CD4-positive, CD25-positive, alpha-beta regulatory T cell (primary cell): ENCODE data around the gene ADAMTS13. TPM values are rescaled to one million over a fixed set of nuclear protein-coding genes. Genes with fewer than 3 reads are reported as not detected.

Source experiments
- ATAC-seq, 2 donors: fragments of 150-1000 bp; cut with Tn5 transposase; one replicate each; pipeline ENCODE4 v1.10.0; 2021; ENCODE audit warnings: low read depth in 2 of 2, moderate number of reproducible peaks in 2 of 2, moderate library complexity in 1 of 2
- DNase-seq, 3 donors: peaks; one replicate each; pipeline versions ENCODE4 v3.0.0 to v3.0.0-alpha.2; 2012 to 2022; ENCODE audit warnings: mixed read lengths in 1 of 3
- H3K27ac ChIP-seq: one replicate; pipeline ENCODE4 v1.7.0; 2013; ENCODE audit warnings: mild to moderate bottlenecking, low read length; ENCODE audit not compliant: insufficient read depth, poor library complexity, severe bottlenecking
- H3K27me3 ChIP-seq: one replicate; pipeline ENCODE4 v1.7.0; 2013; ENCODE audit warnings: low read length; ENCODE audit not compliant: control insufficient read depth, insufficient read depth
- H3K36me3 ChIP-seq: one replicate; pipeline ENCODE4 v1.7.0; 2013; ENCODE audit warnings: mild to moderate bottlenecking, low read length, moderate library complexity; ENCODE audit not compliant: control insufficient read depth, insufficient read depth
- H3K4me1 ChIP-seq: 2 replicates; pipeline ENCODE4 v1.7.0; 2013; ENCODE audit warnings: mild to moderate bottlenecking, low read length; ENCODE audit not compliant: insufficient read depth, control insufficient read depth, poor library complexity, severe bottlenecking
- H3K4me3 ChIP-seq: one replicate; pipeline ENCODE4 v1.7.0; 2013; ENCODE audit warnings: low read depth, mild to moderate bottlenecking, low read length, moderate library complexity
- H3K9me3 ChIP-seq, 2 experiments: 1 replicate in 1 of 2; 2 replicates in 1 of 2; pipeline ENCODE4 v1.7.0; 2013; ENCODE audit warnings: low read length in 2 of 2, mild to moderate bottlenecking in 1 of 2, moderate library complexity in 1 of 2; ENCODE audit not compliant: control insufficient read depth in 2 of 2
- H3K27ac Mint-ChIP-seq, 3 donors: one replicate each; pipeline ENCODE4 v1.8.0; 2020 to 2022; ENCODE audit warnings: mild to moderate bottlenecking in 3 of 3, mixed read lengths in 3 of 3, moderate library complexity in 2 of 3
- H3K27me3 Mint-ChIP-seq: one replicate; pipeline ENCODE4 v1.8.0; 2022; ENCODE audit warnings: mild to moderate bottlenecking, mixed read lengths
- H3K36me3 Mint-ChIP-seq: one replicate; pipeline ENCODE4 v1.8.0; 2020; ENCODE audit warnings: mixed read lengths
- H3K4me1 Mint-ChIP-seq, 4 donors: one replicate each; pipeline ENCODE4 v1.8.0; 2020 to 2022; ENCODE audit warnings: mixed read lengths in 4 of 4, mild to moderate bottlenecking in 1 of 4
- H3K4me3 Mint-ChIP-seq, 4 donors: one replicate each; pipeline ENCODE4 v1.8.0; 2020 to 2022; ENCODE audit warnings: mild to moderate bottlenecking in 4 of 4, mixed read lengths in 4 of 4, moderate library complexity in 3 of 4
- H3K9me3 Mint-ChIP-seq, 7 donors: one replicate each; pipeline ENCODE4 v1.8.0; 2020 to 2022; ENCODE audit warnings: mixed read lengths in 7 of 7, mild to moderate bottlenecking in 3 of 7, moderate library complexity in 2 of 7
- polyA plus RNA-seq, 4 donors: library from polyadenylated mRNA; unstranded; fragments of 300-500 nt; fragmentation: Illumina TruSeq; gene quantifications; one replicate each; pipeline ENCODE4 v1.2.3, GENCODE V29; 2021
- total RNA-seq: library from RNA; stranded (reverse); gene quantifications from one replicate; pipeline ENCODE4 v1.2.3, GENCODE V29; 2022

The ADAMTS13 gene
- total and polyA plus RNA-seq, 5 donors from 2014 or later, result 0.10 to 0.47 TPM; not detected in 3

- no peaks in the 10 kb centered on the region for H3K4me1 ChIP-seq
- Mint-ChIP-seq H3K4me1 (peaks cover 0 to 2% (median 0%) of the 10 kb centered on the region in 4 donors), H3K27me3 (no peaks in the 10 kb centered on the region), H3K36me3 (no peaks in the 10 kb centered on the region), H3K4me3 (no peak overlapping the region), H3K27ac (no peak overlapping the region), H3K9me3 (no peaks in the 10 kb centered on the region)
- H3K27me3 ChIP-seq, result no peaks in the 10 kb centered on the region
- DNase-seq, result no peak
- H3K36me3 ChIP-seq, result no peaks in the 10 kb centered on the region
- no peak overlapping the region for H3K27ac ChIP-seq
- ATAC-seq, result no peak
- no peak overlapping the region for H3K4me3 ChIP-seq
- no peaks in the 10 kb centered on the region for H3K9me3 ChIP-seq
These were observed 48.8 kb downstream of the ADAMTS13 start for GRCh38 chr9:133470988-133471387.

GRCh38 chr9:133471551-133472276 is 49.5 kb downstream of the ADAMTS13 start:
- no peak overlapping the region for H3K27ac Mint-ChIP-seq
- H3K27ac ChIP-seq, result no peak overlapping the region

GRCh38 chr9:133472277-133472645 is 50.1 kb downstream of the ADAMTS13 start:
- no peaks in the 10 kb centered on the region for H3K4me1 ChIP-seq
- no peaks in the 10 kb centered on the region for H3K27me3 Mint-ChIP-seq
- no peaks in the 10 kb centered on the region for H3K36me3 Mint-ChIP-seq
- H3K27me3 ChIP-seq, result no peaks in the 10 kb centered on the region
- ATAC-seq (no peak), DNase-seq (no peak)
- no peaks in the 10 kb centered on the region for H3K9me3 ChIP-seq
- H3K4me1 Mint-ChIP-seq, result peaks cover 0 to 2% (median 0%) of the 10 kb centered on the region in 4 donors
- H3K27ac Mint-ChIP-seq, result no peak overlapping the region
- no peak overlapping the region for H3K27ac ChIP-seq
- no peaks in the 10 kb centered on the region for H3K9me3 Mint-ChIP-seq
- no peak overlapping the region for H3K4me3 ChIP-seq
- no peak overlapping the region for H3K4me3 Mint-ChIP-seq
- no peaks in the 10 kb centered on the region for H3K36me3 ChIP-seq

More at GRCh38 chr9:133471551-133472276, 49.5 kb downstream of the ADAMTS13 start:
- Histone ChIP-seq H3K27me3 (no peaks in the 10 kb centered on the region), H3K4me1 (no peaks in the 10 kb centered on the region), H3K4me3 (no peak overlapping the region), H3K9me3 (no peaks in the 10 kb centered on the region), H3K36me3 (no peaks in the 10 kb centered on the region)
- Mint-ChIP-seq H3K27me3 (no peaks in the 10 kb centered on the region), H3K36me3 (no peaks in the 10 kb centered on the region), H3K4me3 (no peak overlapping the region), H3K4me1 (peaks cover 0 to 2% (median 0%) of the 10 kb centered on the region in 4 donors), H3K9me3 (no peaks in the 10 kb centered on the region)
- ATAC-seq (no peak), DNase-seq (no peak)

- H3K4me1 ChIP-seq, result no peaks in the 10 kb centered on the region
- Mint-ChIP-seq H3K9me3 (no peaks in the 10 kb centered on the region), H3K27me3 (no peaks in the 10 kb centered on the region), H3K4me1 (peaks cover 0 to 5% (median 2%) of the 10 kb centered on the region in 4 donors), H3K4me3 (no peak overlapping the region), H3K27ac (no peak overlapping the region), H3K36me3 (no peaks in the 10 kb centered on the region)
- H3K27me3 ChIP-seq, result no peaks in the 10 kb centered on the region
- H3K4me3 ChIP-seq, result no peak overlapping the region
- ATAC-seq (no peak), DNase-seq (no peak)
- H3K27ac ChIP-seq, result no peak overlapping the region
- H3K9me3 ChIP-seq, result no peaks in the 10 kb centered on the region
- no peaks in the 10 kb centered on the region for H3K36me3 ChIP-seq
These were observed 50.7 kb downstream of the ADAMTS13 start for GRCh38 chr9:133472753-133473378.

- ATAC-seq, result no peak
- Mint-ChIP-seq H3K4me3 (no peak overlapping the region), H3K27ac (no peak overlapping the region), H3K4me1 (peaks cover 0 to 6% (median 3%) of the 10 kb centered on the region in 4 donors), H3K36me3 (no peaks in the 10 kb centered on the region), H3K27me3 (no peaks in the 10 kb centered on the region), H3K9me3 (no peaks in the 10 kb centered on the region)
- no peaks in the 10 kb centered on the region for H3K36me3 ChIP-seq
- H3K4me3 ChIP-seq, result no peak overlapping the region
- no peak for DNase-seq
- peaks cover 2% of the 10 kb centered on the region for H3K4me1 ChIP-seq
- no peaks in the 10 kb centered on the region for H3K27me3 ChIP-seq
- no peak overlapping the region for H3K27ac ChIP-seq
- no peaks in the 10 kb centered on the region for H3K9me3 ChIP-seq
These were observed 51.6 kb downstream of the ADAMTS13 start for GRCh38 chr9:133473743-133474142.

GRCh38 chr9:133474215-133474614 is 52.0 kb downstream of the ADAMTS13 start:
- Histone ChIP-seq H3K27me3 (no peaks in the 10 kb centered on the region), H3K27ac (no peak overlapping the region), H3K36me3 (no peaks in the 10 kb centered on the region), H3K4me1 (peaks cover 7% of the 10 kb centered on the region), H3K4me3 (no peak overlapping the region), H3K9me3 (no peaks in the 10 kb centered on the region)
- no peaks in the 10 kb centered on the region for H3K9me3 Mint-ChIP-seq
- no peaks in the 10 kb centered on the region for H3K27me3 Mint-ChIP-seq
- peaks cover 0 to 6% (median 3%) of the 10 kb centered on the region in 4 donors for H3K4me1 Mint-ChIP-seq
- DNase-seq (peak in 1 of 3 donors; percentile 34), ATAC-seq (no peak)
- H3K36me3 Mint-ChIP-seq, result no peaks in the 10 kb centered on the region
- no peak overlapping the region for H3K27ac Mint-ChIP-seq
- no peak overlapping the region for H3K4me3 Mint-ChIP-seq

GRCh38 chr9:133474853-133475252 is 52.7 kb downstream of the ADAMTS13 start:
- Histone ChIP-seq H3K27ac (no peak overlapping the region), H3K4me1 (peaks cover 13% of the 10 kb centered on the region), H3K9me3 (no peaks in the 10 kb centered on the region), H3K27me3 (no peaks in the 10 kb centered on the region), H3K36me3 (no peaks in the 10 kb centered on the region), H3K4me3 (no peak overlapping the region)
- H3K27ac Mint-ChIP-seq, result no peak overlapping the region
- no peaks in the 10 kb centered on the region for H3K36me3 Mint-ChIP-seq
- no peaks in the 10 kb centered on the region for H3K9me3 Mint-ChIP-seq
- H3K4me1 Mint-ChIP-seq, result peaks cover 0 to 11% (median 6%) of the 10 kb centered on the region in 4 donors
- no peak overlapping the region for H3K4me3 Mint-ChIP-seq
- DNase-seq (no peak), ATAC-seq (no peak)
- H3K27me3 Mint-ChIP-seq, result no peaks in the 10 kb centered on the region
